Epidermal melanocyte (primary cell): ENCODE measurements around the gene SAA1.
"Not testable (repeated sequence)": the region's sequence is repeated elsewhere in the genome, so short reads cannot be mapped to it uniquely, and the experiment has no call there.

Source experiments
- DNase-seq: peaks from one replicate; pipeline ENCODE4 v3.0.0; 2011; ENCODE audit warnings: low spot score; ENCODE audit not compliant: insufficient read length

SAA1 gene

GRCh38 chr11:18259259-18259658 is 6.8 kb upstream of the SAA1 start:
- no peak for DNase-seq

GRCh38 chr11:18261721-18262120 is 4.3 kb upstream of the SAA1 start:
- DNase-seq = no peak

GRCh38 chr11:18262681-18263350 is 3.2 kb upstream of the SAA1 start:
- not testable (repeated sequence) for DNase-seq

GRCh38 chr11:18264035-18264434 is 2.0 kb upstream of the SAA1 start:
- DNase-seq = no peak

- DNase-seq = no peak
Measured at GRCh38 chr11:18264677-18265555, 1.1 kb upstream of the SAA1 start.

- DNase-seq = not testable (repeated sequence)
Measured at GRCh38 chr11:18267335-18268133, 1.5 kb downstream of the SAA1 start.

GRCh38 chr11:18269252-18269651 is 3.2 kb downstream of the SAA1 start:
- not testable (repeated sequence) for DNase-seq

GRCh38 chr11:18270102-18270501 is 4.0 kb downstream of the SAA1 start:
- DNase-seq = no peak

- DNase-seq = no peak
Measured at GRCh38 chr11:18271206-18271605, 5.1 kb downstream of the SAA1 start.

- no peak for DNase-seq
Measured at GRCh38 chr11:18277565-18278271, 11.7 kb downstream of the SAA1 start.

GRCh38 chr11:18280438-18281045 is 14.5 kb downstream of the SAA1 start:
- DNase-seq = no peak

- no peak for DNase-seq
Measured at GRCh38 chr11:18282626-18283025, 16.6 kb downstream of the SAA1 start.

GRCh38 chr11:18285841-18286240 is 19.8 kb downstream of the SAA1 start:
- DNase-seq = no peak

- no peak for DNase-seq
Measured at GRCh38 chr11:18288911-18289310, 22.8 kb downstream of the SAA1 start.

GRCh38 chr11:18294862-18295261 is 28.8 kb downstream of the SAA1 start:
- DNase-seq = no peak

GRCh38 chr11:18295316-18295715 is 29.3 kb downstream of the SAA1 start:
- DNase-seq = no peak

GRCh38 chr11:18299721-18300120 is 33.7 kb downstream of the SAA1 start:
- DNase-seq = no peak

GRCh38 chr11:18304745-18305144 is 38.7 kb downstream of the SAA1 start:
- DNase-seq = no peak

GRCh38 chr11:18307461-18308139 is 41.5 kb downstream of the SAA1 start:
- DNase-seq = no peak

GRCh38 chr11:18308242-18308641 is 42.2 kb downstream of the SAA1 start:
- no peak for DNase-seq
